Measurements from ENCODE around the gene PCSK1. TPM values are rescaled to one million over a fixed set of nuclear protein-coding genes. Genes with fewer than 3 reads are reported as not detected.
"Not testable (repeated sequence)": the region's sequence is repeated elsewhere in the genome, so short reads cannot be mapped to it uniquely, and the experiment has no call there.

The PCSK1 gene
- total RNA-seq, 1 donor from 2014 or later: not detected

DNA sequence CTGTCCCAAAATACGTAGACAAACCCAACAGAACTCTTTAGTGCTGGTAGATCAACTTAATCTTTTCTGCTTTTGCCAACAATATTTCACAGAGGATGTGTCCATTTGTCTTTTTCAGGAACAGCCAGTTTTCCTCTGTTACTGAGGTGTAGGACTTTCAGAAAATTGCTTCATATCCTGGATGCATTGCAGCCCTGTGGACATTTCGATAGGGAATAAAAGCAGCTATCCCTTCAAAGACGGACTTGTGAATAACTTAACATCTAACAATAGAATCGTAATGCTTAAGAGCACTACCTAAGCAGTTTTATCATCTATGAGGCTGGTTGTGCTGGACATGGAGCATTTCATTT, 59.7 kb downstream of the PCSK1 start:
- intact Hi-C loops (cut with micrococcal nuclease): no loop called here

DNA sequence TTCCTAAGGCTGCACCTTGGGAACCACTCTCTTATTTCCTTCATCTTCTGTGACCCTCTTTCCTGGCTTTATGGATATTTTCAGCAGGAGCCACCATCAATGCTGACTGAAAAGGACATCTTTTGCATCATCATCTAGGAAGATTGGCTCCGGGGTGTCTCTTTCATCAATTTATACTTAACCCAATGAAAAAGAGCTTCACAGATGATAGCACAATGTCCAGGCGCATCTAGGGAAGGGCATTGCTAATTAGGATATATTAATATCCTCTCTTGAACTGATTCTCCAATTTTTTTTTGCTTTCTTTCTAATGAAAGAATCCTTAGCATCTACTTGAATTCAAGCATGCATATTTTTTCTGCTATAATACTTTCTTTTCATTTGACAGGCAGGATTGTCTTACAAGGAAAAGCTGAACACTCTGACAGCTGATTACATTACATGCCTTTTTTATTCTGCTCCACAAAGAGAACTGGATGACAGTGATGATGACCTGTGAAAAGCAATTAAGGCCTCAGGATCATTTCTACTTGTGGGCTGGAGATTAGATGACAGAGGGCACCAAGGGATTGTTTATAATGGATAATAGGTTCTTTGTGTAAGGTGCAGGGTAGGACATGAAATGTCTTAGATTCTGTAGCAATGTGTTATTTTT, 60.2 kb downstream of the PCSK1 start:
- intact Hi-C loops (cut with micrococcal nuclease): no loop called here

DNA sequence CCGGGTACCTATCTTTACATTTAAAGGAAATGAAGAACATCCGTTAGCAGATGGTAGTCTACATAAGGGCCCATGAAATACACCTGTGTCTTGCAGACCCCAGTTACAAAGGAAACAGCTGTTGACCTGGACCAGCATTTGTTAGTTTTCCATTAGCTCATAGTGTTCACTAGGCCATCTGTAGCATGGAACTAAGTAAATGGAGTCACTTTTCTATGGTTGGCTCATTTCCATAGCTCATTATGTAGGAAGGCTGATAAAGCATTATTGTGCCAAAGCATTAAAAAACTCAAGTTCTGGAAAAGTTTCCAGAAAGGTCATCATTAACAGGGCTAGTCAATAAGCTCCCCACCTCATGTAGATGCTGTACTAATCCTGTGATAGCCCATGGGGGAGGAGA, 62.1 kb downstream of the PCSK1 start:
- intact Hi-C loops (cut with micrococcal nuclease): no loop called here

GRCh38 chr5:96367337-96367736, 65.7 kb downstream of the PCSK1 start:
- intact Hi-C loops (cut with micrococcal nuclease): not testable (repeated sequence)

DNA sequence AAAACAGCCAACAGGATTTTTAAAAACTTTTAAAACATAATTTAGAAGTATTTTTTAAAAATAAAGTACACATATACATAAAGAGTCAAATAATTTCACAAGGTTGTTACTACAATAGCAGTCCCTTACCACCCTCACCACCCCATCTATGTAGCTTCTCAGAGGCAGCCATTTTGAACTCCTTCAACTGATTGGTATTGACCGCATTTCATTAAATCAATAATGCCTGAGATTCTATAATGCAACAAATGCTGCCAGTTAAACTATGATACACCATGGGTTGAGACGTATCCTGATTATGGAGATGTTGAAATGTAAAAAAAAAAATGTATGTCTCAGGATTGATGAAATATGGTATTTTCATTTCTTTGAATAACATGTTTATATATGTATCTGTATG, 78.8 kb downstream of the PCSK1 start:
- intact Hi-C loops (cut with micrococcal nuclease): no loop called here

DNA sequence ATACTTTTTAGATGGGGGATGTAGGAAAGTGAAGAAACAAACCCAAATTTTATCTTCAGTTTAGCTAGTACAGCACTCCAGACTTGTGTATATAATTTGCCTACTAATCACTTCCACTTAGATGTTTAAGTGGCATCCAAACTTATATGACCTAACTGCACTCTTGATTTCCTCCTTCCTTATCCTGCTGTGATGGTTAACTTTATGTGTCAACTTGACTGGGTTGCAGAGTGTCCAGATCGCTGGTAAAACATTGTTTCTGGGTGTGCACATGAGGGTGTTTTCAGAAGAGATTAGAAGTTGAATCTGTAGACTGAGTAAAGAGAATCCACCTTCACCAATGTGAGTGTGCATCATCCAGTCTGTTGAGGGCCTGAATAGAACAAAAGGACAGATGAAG, 79.8 kb downstream of the PCSK1 start:
- intact Hi-C loops (cut with micrococcal nuclease): no loop called here

DNA sequence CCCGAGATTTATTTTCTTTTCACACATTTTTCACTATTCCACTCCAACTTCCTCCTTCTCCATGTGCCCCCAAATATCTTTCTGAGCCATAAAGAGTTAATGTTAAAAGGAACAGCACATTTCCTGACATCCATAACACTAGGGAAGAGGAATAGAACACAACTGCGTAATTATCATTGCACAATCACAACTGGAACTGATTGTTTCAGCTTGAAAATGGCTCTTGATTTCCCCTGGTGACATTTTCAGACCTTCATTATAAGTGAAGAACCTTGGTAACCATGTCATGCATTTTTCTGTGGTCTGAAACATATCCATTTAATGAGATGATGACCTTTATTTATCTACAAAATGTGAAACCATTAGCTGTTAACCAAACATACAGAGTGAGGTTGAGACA, 82.4 kb downstream of the PCSK1 start:
- intact Hi-C loops (cut with micrococcal nuclease): no loop called here

DNA sequence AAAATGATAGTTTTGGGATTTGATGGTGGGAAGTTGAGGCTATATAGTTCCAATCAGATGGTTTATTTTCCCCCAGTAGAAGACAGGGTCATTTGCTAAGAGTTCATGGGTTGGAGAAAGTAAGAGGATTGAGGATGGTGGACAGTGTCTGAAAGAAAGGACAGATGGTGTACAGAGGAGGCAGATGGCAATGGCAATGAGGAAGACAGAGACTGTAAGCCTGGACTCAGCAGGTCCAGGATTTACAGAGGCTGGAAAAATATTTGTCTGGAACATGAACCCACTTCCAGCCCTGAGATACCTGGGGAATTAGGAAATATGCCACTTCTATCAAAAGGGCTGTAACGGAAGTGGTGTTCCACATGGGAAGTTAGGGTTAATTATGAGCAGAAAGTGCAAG, 84.5 kb downstream of the PCSK1 start:
- intact Hi-C loops (cut with micrococcal nuclease): loop anchor here (10.0 kb wide), 3 partner anchors 316 to 816 kb away; partner anchors contain the start of gene CAST

DNA sequence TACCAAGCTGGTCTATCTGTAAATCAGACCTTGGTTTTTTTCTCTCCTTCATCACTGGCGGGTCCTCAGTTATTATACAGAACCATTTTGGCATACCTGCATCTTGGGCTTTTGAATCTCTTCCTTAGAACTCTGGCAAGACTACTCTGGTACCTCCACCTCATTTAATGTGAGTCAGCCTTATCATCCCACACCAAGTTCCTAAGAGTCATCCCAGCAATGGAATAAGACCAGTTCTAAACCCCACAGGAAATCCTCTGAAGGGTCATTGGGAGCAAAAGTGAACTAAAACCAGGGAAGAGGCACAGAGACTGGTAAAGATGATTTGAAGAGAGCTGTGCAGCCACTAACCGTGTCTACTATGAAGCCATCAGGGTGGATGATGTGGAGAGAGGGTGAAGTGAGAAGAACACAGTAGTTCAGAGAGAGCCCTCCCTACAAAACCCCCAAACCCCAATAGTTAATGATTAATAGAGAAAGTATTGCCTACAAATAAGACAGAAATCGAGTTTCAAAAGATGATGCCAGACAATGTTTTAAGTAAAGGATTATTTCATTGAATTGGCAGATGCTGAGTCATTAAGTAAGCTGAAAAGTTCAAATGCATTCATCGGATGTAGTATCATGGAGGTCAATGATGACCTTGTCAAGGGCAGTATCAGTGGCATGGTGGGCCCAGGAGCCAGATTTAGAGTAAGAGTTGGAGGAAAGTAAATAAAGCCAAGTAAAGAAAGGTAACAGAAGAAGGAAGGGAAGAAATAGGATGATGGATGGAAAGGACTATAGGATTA, 85.4 kb downstream of the PCSK1 start:
- intact Hi-C loops (cut with micrococcal nuclease): loop anchor here (10.0 kb wide), 3 partner anchors 317 to 817 kb away; partner anchors contain the start of gene CAST

DNA sequence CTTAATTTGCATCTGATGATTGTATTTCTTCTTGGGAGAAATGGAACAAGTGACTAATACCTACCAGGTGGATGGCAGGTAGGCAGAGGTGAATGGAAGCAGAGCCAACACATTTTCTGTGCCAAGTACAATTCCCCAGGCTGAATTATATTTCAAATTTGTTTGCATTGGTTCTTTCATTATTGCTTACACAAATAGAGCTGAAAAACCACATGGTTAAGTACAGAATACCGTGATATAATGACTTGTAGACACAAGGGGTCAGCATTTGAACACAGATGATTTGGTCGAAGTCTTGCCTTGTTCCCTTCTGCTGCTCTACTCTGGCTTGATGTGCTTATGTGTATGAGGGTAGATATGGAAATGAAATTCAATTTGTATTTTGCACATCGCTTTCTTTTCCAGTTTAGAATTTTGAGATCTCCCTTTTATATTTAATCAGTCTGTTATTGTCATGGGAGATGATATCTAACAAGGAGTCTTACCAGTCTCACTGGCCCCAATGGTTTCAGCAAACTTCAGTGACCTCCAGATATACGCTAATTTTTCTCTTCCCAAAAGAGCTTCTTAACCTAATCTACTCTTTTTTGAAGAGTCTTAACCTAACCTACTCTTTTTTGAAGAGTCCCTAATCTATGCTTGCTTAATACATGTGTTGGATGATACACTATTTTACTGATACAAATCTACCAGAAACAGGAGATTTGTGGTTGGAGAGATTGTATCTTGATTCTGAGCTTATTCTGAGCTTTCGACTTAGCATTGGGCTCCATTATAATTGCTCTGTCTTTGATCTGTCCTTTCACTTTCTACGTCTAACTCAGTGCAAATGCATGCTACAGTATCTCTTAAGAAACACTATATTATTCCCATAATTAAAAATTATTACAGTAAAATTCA, 88.1 kb downstream of the PCSK1 start:
- intact Hi-C loops (cut with micrococcal nuclease): loop anchor here (1.0 to 10.0 kb wide), 6 partner anchors 192 to 820 kb away; partner anchors contain the start of gene CAST

DNA sequence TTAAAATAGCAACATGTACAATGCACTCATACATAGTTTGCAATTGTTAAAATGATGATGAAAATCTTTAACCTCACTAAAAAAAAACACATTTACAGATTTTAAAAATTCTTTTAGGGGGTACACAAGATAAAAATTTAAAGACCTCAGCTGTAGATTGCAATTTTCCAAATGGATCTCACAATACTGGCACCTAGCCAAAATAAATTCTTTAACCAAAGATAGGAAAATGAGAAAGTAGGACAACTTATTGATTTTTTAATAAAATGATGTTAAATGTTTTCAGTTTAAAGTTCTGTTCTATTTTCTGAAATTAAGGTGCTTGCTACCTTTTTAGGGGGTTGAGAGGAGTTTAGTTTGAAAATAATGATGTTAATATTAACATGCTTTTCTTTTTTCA, 90.0 kb downstream of the PCSK1 start:
- intact Hi-C loops (cut with micrococcal nuclease): loop anchor here (10.0 kb wide), 3 partner anchors 322 to 822 kb away; partner anchors contain the start of gene CAST

DNA sequence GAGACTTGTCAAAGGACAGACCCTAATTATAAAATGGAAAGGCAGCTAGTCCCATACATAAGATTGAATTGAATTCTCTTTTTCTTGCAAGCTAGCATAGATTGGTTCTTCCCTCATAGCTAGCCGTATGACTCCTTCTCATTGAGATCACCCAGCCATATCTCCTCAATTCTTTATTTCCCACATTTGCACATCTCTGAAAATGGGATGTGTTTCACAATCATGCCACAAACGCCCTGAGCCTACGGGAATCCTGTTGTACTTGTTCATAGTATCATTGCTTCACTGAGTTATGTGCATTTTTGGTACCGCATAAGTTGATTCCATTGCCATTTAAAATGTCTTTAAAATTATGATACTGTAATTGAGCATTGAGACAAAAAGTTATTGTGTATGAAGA, 90.5 kb downstream of the PCSK1 start:
- intact Hi-C loops (cut with micrococcal nuclease): loop anchor here (10.0 kb wide), 3 partner anchors 322 to 822 kb away; partner anchors contain the start of gene CAST

Other genes starting within 250 kb of the PCSK1 start
- gene CAST, start 229.1 kb upstream of the PCSK1 start, total RNA-seq: 175 and 190 TPM in 2 replicates

Data from T-helper 2 cell treated with Interferon-gamma antibody and Interleukin-4, amounts not matched to agents 100 ng/mL and 5 ng/mL, for 36 hours (primary cell).